Measurements from ENCODE around the gene TEP1.

- TF ChIP-seq POLR2A (IDR thresholded peaks at IDR 0.05) = no peak
- TF ChIP-seq CTCF (IDR thresholded peaks at IDR 0.05) = no peak
- TF ChIP-seq POLR2AphosphoS5 (IDR thresholded peaks at IDR 0.05; ENCODE audit: insufficient read depth in 1 of 2, low read depth in 1 of 2) = no peak
Measured at GRCh38 chr14:20387576-20387975, 25.7 kb downstream of the TEP1 start.

All from vagina (tissue), 2 donors.